HG03460 (cell line): ENCODE measurements around the gene ZNF569.
A peak's percentile ranks its signal among the peaks of the same experiment; 100 is the strongest.
"Not testable (repeated sequence)": the region's sequence is repeated elsewhere in the genome, so short reads cannot be mapped to it uniquely, and the experiment has no call there.

Source experiments
- ATAC-seq: cut with Tn5 transposase; IDR thresholded peaks from one replicate; pipeline ENCODE4 v1.9.1; 2021; ENCODE audit not compliant: unreplicated experiment

The ZNF569 gene

DNA sequence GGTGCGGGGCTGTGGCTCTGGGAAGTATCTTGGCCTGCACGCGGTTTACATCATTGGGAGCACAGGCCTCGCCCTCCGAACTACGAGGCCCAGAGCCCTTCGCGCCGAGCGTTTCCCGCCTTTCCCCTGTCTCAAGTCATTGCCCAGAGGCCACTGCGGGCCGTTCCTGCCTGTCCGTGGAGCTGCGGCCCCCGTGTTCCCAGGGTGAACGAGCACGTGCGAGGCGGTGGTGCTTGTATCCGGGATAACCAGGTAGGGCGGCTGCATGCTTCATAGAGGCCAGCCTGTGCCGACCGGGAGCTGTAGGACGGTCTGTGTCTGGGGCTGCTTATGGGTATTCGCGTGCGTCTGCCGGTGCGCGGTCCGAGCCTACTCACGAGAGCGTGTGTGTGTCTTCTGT lies 63.8 kb downstream of the ZNF569 start:
- no peak for ATAC-seq

DNA sequence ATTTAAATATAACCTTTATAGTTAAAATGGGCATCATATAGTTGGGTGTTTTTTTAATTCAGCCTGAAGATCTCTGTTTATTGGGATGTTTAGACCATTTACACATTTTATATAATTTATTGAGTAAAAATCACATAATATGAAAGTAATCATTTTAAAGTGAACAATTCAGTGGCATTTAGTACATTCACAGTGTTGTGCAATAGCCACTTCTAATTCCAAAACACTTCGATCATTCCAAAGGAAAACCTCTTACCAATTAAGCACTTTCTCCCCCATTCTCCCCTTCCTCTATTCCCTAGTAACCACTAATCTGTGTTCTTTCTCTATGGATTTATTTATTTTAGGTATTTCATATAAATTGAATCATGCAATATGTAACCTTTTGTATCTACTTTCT lies 66.2 kb downstream of the ZNF569 start:
- ATAC-seq: no peak

DNA sequence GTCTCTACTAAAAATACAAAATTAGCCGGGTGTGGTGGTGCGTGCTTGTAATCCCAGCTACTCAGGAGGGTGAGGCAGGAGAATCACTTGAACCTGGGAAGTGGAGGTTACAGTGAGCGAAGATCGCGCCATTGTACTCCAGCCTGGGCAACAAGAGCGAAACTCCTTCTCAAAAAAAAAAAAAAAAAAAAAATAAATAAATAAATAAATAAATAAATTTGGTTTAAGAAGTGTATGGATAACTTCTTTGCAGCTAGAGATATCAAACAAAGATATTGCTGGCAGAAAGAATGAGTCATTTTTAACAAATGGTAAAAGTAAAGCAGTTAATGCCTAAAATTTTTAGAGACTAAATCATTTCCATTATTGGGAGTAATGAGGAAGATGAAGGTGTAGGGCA lies 75.8 kb downstream of the ZNF569 start:
- not testable (repeated sequence) for ATAC-seq

DNA sequence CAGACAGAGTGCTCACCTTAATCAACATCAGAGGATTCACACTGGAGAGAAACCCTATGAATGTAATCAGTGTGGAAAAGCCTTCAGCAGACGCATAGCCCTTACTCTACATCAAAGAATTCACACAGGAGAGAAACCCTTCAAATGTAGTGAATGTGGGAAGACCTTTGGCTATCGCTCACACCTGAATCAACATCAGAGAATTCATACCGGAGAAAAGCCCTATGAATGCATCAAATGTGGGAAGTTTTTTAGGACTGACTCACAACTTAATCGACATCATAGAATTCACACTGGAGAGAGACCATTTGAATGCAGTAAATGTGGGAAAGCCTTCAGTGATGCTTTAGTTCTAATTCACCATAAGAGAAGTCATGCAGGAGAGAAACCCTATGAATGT lies 78.0 kb downstream of the ZNF569 start:
- no peak for ATAC-seq

DNA sequence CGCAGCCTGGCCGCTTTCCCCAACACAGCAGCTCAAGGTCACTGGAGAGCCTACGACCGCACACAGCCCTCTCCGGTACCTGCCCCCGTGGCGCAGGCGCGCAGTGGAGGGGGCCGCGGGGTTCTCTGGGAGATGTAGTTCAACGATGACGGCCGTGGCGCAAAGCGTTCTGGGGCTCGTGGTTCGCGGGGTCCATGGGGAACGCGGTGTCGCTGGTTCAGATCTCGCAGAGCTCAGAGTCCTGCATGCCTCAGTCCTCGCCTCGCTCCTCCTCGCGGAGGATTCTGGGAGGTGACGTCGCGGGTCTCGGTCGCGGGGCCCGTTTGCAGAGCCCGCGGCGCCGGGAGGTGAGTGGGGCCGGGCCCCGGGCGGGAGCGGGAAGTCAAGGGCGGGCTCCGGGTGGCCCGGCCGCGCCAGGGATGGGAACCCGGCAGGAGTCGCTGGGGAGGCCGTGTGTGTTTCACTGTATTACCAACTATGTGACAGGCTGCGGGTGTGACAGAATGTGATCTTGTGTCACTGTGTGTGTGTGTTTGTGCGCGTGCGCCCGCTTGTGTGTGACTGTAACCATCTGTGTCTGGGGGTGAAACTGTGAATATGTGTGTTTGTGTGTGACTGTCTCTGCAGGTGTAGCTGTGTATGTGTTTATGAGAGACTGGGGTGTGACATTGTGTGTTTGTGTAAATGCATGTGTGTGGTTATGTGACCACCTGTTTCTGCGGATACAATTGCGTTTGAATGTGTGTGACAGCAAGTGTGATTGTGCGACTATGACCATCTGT lies 96.2 kb downstream of the ZNF569 start, which contains the start of gene ZNF527:
ZNF527 (plus strand) TSS at position 220 of the 782 bp plus-strand sequence. CDS start 3,100 bp downstream, outside the sequence.
- ATAC-seq: peak; percentile 87

DNA sequence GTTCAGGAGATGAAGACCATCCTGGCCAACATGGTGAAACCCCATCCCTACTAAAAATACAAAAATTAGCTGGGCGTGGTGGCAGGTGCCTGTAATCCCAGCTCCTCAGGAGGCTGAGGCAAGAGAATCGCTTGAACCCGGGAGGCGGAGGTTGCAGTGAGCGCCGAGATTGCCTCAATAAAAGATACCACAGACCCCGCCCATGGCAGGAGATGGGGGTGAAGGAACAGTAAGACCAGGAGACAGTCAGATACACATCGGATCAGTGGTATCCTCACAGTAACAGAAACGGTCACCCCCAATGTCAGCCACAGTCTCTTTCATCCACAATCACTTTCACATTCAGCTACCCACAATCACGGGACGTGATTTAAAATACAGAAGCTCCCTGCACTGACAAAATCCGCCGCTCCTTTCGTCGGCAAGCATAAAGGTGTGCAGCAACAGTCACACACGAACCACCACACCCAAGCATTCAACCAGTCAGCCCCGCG lies 96.8 kb downstream of the ZNF569 start:
- peak; percentile 23 for ATAC-seq

DNA sequence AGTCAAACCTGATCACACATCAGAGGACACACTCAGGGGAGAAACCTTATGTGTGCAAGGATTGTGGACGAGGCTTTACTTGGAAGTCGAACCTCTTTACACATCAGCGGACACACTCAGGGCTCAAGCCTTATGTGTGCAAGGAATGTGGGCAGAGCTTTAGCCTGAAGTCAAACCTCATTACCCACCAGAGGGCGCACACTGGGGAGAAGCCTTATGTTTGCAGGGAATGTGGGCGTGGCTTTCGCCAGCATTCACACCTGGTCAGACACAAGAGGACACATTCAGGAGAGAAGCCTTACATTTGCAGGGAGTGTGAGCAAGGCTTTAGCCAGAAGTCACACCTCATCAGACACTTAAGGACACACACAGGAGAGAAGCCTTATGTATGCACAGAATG lies 104.5 kb downstream of the ZNF569 start:
- no peak for ATAC-seq

DNA sequence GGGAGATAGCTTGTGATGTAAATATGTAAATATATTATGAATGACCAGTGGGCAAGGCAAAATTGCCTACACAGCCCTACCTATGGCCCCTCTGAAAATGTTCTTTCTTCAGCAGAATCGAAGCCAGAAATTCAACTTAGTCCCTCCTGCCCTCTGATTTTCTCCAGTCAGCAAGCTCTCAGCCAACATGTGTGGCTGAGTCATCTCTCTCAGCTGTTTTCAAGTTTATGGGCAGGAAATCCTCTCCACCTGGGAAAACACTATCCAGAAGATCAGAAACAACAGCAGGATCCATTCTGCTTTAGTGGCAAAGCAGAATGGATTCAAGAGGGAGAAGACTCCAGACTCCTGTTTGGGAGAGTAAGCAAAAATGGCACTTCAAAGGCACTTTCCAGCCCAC lies 105.2 kb downstream of the ZNF569 start:
- ATAC-seq: no peak
